Measurements from ENCODE around the gene SLMAP.
A peak's percentile ranks its signal among the peaks of the same experiment; 100 is the strongest.

The SLMAP gene

GRCh38 chr3:57752307-57752706, 3.8 kb upstream of the SLMAP start:
- DNase-seq, result no peak

- DNase-seq, result no peak
Measured at GRCh38 chr3:57753016-57753415, 3.1 kb upstream of the SLMAP start.

DNA sequence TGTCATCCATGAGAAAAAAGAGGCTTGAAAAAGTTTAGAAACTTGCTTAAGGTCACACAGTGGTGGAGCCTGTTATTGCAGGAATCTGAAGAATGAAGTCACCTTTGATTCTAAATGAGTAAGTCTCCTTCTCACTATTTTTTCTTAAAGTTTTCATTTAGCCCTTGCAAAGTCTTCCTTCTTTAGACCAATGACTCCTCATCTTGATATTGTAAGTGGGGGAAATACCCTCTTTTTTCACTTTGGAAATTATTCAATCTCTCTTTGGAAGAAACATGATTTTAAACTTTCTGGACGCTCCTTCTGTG, 787 bp upstream of the SLMAP start:
- peak; percentile 18 for DNase-seq

GRCh38 chr3:57756528-57757401, 656 bp downstream of the SLMAP start:
- DNase-seq, result peak; percentile 63

DNA sequence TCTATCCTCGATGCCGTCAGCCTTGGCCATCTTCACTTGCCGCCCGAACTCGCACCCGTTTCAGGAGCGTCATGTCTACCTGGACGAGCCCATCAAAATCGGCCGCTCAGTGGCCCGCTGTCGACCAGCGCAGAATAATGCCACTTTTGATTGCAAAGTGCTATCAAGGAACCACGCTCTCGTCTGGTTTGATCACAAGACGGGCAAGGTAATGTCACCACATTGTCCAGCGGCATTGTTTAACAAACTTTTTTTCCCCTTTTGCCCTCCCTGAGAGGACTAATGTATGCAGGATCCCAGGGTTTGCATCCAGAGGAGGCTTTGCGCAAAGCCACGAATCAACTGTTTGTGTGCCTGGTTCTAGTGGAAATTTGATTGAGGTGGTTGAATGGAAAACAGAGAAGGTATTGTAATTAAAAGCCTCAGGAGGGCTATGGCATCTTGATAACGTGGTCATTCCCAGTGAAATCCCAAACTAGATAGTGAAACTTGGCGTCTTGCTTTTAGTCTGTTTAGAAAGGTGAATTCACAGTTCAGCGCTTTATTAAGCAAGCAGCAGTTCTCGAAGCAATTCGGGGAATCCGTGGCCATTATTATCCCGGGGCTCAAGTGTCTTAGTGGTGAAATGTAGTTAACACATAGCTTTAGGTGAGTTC, 1.7 kb downstream of the SLMAP start:
- DNase-seq, result no peak

GRCh38 chr3:57758686-57759085, 2.6 kb downstream of the SLMAP start:
- DNase-seq, result no peak

DNA sequence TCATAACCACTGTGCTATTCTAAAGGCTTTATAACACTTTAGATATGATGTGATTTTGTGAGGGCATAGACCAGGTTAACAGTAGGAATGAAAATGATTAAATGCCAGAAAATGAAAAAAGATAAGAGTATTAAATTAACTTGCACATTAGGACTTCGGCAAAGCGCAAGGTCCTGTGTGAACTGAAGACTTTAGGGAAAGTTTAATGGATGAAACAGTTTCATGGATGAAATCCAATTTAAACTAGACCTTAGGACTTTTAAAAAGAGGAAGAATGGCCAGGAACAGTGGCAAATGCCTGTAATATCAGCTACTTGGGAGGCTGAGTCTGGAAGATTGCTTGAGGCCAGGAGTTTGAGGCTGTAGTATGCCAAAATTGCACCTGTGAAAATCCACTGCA, 8.7 kb downstream of the SLMAP start:
- DNase-seq, result no peak

- DNase-seq, result no peak
Measured at GRCh38 chr3:57768595-57768994, 12.5 kb downstream of the SLMAP start.

GRCh38 chr3:57770009-57770827, 14.1 kb downstream of the SLMAP start:
- no peak for DNase-seq

DNA sequence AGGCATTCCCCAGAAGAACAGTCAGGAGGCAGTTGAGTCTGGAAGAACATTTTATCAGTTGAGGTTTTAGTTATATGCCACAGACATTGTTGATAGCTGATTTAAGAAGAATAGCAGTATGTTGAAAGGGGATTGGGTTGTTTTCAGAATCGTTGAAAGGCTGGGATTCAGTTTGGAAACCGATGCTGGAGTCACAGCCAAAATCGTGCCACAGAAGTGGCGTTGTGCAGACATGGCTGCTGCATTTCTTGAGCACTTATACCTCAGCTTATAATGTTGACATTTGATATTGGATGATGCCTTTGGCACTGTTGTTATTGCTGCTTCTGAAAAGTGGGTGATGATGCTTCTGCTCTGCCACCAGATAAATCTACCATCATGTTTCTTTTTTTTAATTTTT, 16.1 kb downstream of the SLMAP start:
- no peak for DNase-seq

GRCh38 chr3:57777774-57778173, 21.7 kb downstream of the SLMAP start:
- DNase-seq, result peak; percentile 55

DNA sequence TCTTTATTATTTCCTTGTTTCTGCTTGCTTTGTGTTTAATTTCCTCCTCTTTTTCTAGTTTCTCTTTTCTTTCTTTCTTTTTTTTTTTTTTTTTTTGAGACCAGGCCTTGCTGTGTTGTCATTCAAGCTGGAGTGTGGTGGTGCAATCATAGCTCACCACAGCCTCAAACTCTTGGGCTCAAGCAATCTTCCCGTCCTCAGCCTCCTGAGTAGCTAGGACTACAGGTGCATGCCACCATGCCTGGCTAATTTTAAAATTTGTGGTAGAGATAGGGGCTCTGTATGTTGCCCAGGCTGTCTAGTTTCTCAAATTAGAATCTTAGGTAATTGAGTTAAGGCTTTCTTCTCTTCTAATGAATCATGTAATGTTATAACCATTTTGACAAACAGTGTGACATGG, 22.4 kb downstream of the SLMAP start:
- no peak for DNase-seq

DNA sequence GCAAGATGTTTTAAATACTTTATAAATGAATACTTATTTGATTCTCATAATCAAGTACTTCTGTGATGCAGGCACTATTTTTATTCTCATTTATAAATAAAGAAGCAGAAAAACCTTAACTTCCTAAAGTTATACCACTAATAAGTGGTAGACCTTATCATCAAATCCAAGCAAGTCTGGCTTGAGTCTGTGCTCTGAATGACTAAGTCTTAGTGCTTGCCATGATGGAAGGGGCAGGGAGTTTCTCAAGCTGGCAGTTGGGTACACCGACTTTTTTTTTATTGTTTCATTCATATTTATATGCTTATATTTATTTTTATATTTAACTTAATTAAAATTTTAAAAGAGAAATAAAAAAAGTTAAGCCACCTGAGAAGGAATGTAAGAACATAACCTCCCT, 23.6 kb downstream of the SLMAP start:
- DNase-seq, result no peak

DNA sequence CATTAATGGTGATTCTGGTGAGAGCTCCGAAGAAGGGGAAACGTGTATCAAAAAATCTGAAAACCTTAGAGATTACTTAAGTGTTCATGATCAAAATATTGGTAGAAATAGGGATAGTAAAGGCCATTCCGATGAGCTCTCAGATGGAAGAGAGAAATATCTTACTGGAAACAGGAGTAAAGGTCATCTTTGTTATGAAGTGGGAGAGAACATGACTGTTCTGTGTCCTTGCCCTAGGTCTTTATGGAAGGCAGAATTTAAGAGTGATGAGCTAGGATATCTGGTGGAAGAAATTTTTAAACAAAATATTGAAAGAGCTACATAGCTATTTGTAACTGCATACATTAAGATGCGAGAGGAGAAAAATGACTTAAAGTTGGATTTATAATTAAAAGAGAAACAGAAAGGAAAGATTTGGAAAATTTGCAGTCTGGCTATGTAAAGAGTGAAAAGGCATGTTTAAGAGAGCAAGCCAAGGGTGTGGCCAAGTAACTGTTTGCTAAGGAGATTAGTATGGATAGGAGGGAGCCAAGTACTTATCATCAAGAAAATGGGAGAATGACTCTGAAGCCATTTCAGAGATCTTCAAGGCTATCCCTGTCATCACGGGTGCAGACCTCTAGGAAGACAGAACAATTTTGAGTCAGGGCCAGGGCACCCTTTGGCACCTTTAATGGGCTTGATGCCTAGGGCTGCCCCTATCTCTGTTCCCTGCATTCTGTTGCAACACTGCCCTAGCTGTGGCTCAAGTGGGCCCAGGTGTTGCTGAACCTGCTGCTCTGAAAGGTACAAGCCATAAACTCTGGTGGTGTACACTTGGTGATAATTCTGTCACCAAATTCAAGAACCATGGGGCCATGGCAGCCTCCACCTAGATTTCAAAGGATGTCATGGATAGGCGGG, 27.3 kb downstream of the SLMAP start:
- DNase-seq, result no peak

- DNase-seq, result no peak
Measured at GRCh38 chr3:57784089-57784735, 28.1 kb downstream of the SLMAP start.

GRCh38 chr3:57785446-57785845, 29.3 kb downstream of the SLMAP start:
- no peak for DNase-seq

DNA sequence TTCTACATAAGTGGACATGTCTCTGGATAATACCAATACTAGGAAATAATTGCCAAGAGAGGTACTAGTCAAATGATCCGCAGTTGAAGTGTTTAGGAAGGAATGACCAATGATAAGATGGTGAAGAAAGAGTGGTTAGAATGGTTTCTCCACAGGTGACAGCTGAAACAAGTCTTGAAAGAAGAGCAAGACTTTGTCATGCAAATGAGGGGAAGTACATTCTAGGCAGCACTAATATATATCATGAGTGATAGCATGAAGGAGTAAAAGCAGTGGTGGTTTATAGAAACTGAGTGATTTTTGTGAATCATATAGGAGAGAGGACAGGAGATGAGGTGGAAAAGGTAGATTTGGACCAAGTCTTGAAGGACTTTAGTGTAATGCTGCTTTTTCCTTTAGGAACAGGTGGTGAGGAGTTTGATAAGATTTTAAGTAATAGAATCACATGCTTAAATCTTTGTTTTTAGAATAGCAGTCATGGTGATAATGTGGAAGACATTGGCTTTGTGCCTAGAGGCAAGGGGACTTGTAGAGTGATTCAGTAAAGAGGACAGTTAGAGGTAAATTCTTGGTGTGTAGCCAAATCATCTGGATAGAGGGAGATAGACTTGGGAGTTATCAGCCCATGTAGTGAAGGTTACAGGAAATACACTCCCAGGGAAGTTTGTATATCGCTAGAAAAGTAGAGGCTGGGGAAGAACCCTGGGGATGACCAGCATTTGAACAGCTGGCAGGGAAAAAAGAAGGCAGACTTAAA, 31.9 kb downstream of the SLMAP start:
- no peak for DNase-seq

DNA sequence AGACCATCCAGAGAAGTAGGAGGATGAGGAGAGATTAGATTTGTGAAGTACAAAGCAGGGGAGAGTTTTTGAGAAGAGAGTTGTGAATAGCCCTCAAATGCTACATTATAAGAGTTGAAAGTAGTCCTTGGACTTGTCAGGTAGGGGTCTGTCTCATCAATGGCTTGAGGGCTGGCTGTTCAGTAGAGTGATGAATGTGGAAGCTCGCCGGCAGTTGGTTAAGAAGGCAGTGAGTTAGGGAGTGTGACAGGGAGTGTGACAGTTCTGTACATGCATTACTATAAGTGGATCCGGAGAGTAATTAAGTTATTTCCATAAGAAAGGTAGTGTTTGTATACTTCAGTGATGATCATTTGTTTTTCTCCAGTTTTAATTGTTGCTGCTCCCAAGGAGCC, 32.5 kb downstream of the SLMAP start:
- DNase-seq, result no peak

DNA sequence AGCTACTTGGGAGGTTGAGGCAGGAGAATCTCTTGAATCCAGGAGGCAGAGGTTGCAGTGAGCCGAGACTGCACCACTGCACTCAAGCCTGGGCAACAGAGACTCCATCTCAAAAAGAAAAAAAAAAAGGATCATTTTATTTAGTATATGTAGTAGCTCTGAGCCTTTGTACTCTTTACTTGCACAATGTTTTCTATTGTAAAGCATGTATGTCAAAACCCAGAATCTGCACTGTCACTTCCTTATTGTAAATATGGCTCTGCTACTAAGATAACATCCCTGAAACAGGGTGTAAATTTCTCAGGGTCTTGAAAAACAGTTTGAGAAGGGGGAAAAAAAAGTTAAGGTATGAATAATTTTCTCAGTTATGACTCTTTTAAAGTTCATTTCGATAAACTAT, 35.1 kb downstream of the SLMAP start:
- no peak for DNase-seq

DNA sequence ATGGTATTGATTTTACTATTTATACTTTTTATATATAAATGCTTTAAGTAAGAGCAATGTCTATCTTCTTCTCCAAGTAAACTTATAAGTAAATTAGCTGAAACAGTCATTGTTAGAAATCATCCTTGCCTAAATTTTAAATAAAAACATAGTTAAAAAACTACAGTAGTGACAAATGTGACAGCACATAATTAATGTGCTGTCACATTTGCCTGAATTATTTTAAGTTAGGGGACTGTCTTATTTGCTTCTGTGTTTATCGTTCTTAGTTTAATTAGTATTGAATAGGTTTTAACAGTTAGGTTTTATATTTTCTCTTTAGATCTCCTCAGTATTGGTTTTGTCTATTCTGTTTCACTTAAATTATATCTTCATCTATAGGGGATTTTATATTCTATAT, 36.1 kb downstream of the SLMAP start:
- DNase-seq, result no peak

GRCh38 chr3:57793737-57794187, 37.7 kb downstream of the SLMAP start:
- DNase-seq, result no peak

All from fibroblast of skin of scalp (primary cell).